Sigmoid colon (tissue), 4 donors: ENCODE data around the gene TEN1.

Experiments
- EP300 ChIP-seq, 4 donors: sonication (generic); formaldehyde crosslinking; IDR thresholded peaks; one replicate each; pipeline ENCODE4 v1.6.1; 2017; ENCODE audit warnings: antibody characterized with exemption in 4 of 4
- POLR2A ChIP-seq, 2 donors: fragments of 450-650 bp; IDR thresholded peaks; one replicate each; pipeline ENCODE4 v1.6.1; 2016; ENCODE audit warnings: antibody characterized with exemption in 2 of 2, mild to moderate bottlenecking in 2 of 2, moderate library complexity in 2 of 2
- TF ChIP-seq, protein P1 (sequence below), 4 experiments: fragments of 450-650 bp in 3 of 4; fragments of 200-600 bp in 1 of 4; IDR thresholded peaks; one replicate each; pipeline ENCODE4 v1.5.1; 2016 to 2019; ENCODE audit warnings: antibody characterized with exemption in 4 of 4, mild to moderate bottlenecking in 3 of 4, moderate library complexity in 2 of 4

DNA sequence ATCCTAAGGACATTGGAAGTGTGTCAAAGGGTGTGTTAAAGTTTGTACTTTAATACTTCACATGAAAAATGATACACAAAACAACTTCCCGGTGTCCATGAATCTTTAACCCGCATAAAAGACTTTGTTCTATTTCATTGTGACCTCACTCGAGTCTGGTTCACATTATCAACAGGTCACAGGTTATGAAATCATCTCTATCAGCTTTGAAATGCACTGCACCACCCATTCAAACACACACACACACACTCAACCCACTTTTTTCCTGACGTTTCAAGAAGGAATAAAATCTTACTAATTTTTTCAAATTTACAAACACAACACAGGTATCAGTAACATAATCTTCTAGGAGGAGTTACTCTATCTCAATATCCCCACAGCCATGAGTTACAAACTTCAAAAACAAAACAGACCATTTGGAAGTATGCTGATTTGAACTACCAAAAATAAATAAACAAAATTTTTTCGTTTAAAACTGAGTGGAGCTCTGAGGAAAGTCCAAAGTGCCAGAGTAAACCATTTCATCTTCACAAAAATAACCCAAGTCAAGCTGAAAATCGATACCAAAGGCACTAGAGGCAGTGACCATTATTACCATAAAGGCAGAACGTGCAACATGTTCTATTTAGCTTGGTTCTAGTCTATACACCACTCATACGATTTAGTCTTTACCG is 2.7 kb upstream of the TEN1 start:
- TF ChIP-seq, protein P1, sequence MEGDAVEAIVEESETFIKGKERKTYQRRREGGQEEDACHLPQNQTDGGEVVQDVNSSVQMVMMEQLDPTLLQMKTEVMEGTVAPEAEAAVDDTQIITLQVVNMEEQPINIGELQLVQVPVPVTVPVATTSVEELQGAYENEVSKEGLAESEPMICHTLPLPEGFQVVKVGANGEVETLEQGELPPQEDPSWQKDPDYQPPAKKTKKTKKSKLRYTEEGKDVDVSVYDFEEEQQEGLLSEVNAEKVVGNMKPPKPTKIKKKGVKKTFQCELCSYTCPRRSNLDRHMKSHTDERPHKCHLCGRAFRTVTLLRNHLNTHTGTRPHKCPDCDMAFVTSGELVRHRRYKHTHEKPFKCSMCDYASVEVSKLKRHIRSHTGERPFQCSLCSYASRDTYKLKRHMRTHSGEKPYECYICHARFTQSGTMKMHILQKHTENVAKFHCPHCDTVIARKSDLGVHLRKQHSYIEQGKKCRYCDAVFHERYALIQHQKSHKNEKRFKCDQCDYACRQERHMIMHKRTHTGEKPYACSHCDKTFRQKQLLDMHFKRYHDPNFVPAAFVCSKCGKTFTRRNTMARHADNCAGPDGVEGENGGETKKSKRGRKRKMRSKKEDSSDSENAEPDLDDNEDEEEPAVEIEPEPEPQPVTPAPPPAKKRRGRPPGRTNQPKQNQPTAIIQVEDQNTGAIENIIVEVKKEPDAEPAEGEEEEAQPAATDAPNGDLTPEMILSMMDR (IDR thresholded peaks at IDR 0.05) = no peak
- TF ChIP-seq EP300 (IDR thresholded peaks at IDR 0.05) = no peak
- TF ChIP-seq POLR2A (IDR thresholded peaks at IDR 0.05) = no peak
